ENCODE data around the gene RAVER2.
"Not testable (repeated sequence)": the region's sequence is repeated elsewhere in the genome, so short reads cannot be mapped to it uniquely, and the experiment has no call there.

Gene RAVER2

GRCh38 chr1:64744492-64745180 lies at the start of gene RAVER2:
TSS of gene RAVER2 (plus strand) at chr1:64745075. CDS start at chr1:64745173, 98 bp downstream.
- peak; percentile 49 for DNase-seq

GRCh38 chr1:64696879-64697278 lies 48.0 kb upstream of the RAVER2 start:
- no peak for DNase-seq

- DNase-seq: no peak
These were observed 45.5 kb upstream of the RAVER2 start for GRCh38 chr1:64699327-64699726.

- DNase-seq: no peak
These were observed 43.8 kb upstream of the RAVER2 start for GRCh38 chr1:64701071-64701470.

GRCh38 chr1:64701886-64702285 lies 43.0 kb upstream of the RAVER2 start:
- DNase-seq: no peak

- DNase-seq: not testable (repeated sequence)
These were observed 42.2 kb upstream of the RAVER2 start for GRCh38 chr1:64702670-64703069.

- DNase-seq: no peak
These were observed 41.3 kb upstream of the RAVER2 start for GRCh38 chr1:64703600-64703999.

- no peak for DNase-seq
These were observed 39.3 kb upstream of the RAVER2 start for GRCh38 chr1:64705591-64705990.

- no peak for DNase-seq
These were observed 33.6 kb upstream of the RAVER2 start for GRCh38 chr1:64711266-64711665.

- DNase-seq: no peak
These were observed 32.8 kb upstream of the RAVER2 start for GRCh38 chr1:64712049-64712448.

GRCh38 chr1:64715186-64715585 lies 29.7 kb upstream of the RAVER2 start:
- no peak for DNase-seq

GRCh38 chr1:64721135-64721534 lies 23.7 kb upstream of the RAVER2 start:
- DNase-seq: no peak

GRCh38 chr1:64721576-64722145 lies 23.2 kb upstream of the RAVER2 start:
- no peak for DNase-seq

- DNase-seq: no peak
These were observed 17.0 kb upstream of the RAVER2 start for GRCh38 chr1:64727861-64728260.

GRCh38 chr1:64733581-64734286 lies 11.1 kb upstream of the RAVER2 start:
- DNase-seq: no peak

GRCh38 chr1:64734287-64734652 lies 10.6 kb upstream of the RAVER2 start:
- DNase-seq: no peak

GRCh38 chr1:64740687-64741086 lies 4.2 kb upstream of the RAVER2 start:
- DNase-seq: not testable (repeated sequence)

- no peak for DNase-seq
These were observed 852 bp upstream of the RAVER2 start for GRCh38 chr1:64743954-64744491.

GRCh38 chr1:64745181-64745985 lies 508 bp downstream of the RAVER2 start:
- peak; percentile 9 for DNase-seq

GRCh38 chr1:64745986-64746940 lies 1.4 kb downstream of the RAVER2 start:
- DNase-seq: no peak

- DNase-seq: no peak
These were observed 3.3 kb downstream of the RAVER2 start for GRCh38 chr1:64748222-64748621.

GRCh38 chr1:64748706-64749105 lies 3.8 kb downstream of the RAVER2 start:
- no peak for DNase-seq
